ENCODE data around the gene SEC61B. TPM values are rescaled to one million over a fixed set of nuclear protein-coding genes. Genes with fewer than 3 reads are reported as not detected.

The SEC61B gene
- total and polyA plus RNA-seq, 10 of the 15 experiments (the other 5 are each of a cell fraction or from before 2014, with no cell fraction given): 108 to 747 (median 301) TPM

GRCh38 chr9:99199938-99200539 lies 22.0 kb upstream of the SEC61B start (continued):
- TF ChIP-seq ATF2 (IDR thresholded peaks at IDR 0.05; ENCODE audit: low read length): 0 out of 2 replicates have a peak, but pooled peaks have one; percentile 28
- peak; percentile 56 for TF ChIP-seq CREM (IDR thresholded peaks at IDR 0.05; ENCODE audit: low read depth)
- TF ChIP-seq USF2 (IDR thresholded peaks at IDR 0.05; ENCODE audit: borderline replicate concordance, low read depth, low read length): no peak
- TF ChIP-seq DPF2 (IDR thresholded peaks at IDR 0.05): peak; percentile 79
- TF ChIP-seq, protein P1, sequence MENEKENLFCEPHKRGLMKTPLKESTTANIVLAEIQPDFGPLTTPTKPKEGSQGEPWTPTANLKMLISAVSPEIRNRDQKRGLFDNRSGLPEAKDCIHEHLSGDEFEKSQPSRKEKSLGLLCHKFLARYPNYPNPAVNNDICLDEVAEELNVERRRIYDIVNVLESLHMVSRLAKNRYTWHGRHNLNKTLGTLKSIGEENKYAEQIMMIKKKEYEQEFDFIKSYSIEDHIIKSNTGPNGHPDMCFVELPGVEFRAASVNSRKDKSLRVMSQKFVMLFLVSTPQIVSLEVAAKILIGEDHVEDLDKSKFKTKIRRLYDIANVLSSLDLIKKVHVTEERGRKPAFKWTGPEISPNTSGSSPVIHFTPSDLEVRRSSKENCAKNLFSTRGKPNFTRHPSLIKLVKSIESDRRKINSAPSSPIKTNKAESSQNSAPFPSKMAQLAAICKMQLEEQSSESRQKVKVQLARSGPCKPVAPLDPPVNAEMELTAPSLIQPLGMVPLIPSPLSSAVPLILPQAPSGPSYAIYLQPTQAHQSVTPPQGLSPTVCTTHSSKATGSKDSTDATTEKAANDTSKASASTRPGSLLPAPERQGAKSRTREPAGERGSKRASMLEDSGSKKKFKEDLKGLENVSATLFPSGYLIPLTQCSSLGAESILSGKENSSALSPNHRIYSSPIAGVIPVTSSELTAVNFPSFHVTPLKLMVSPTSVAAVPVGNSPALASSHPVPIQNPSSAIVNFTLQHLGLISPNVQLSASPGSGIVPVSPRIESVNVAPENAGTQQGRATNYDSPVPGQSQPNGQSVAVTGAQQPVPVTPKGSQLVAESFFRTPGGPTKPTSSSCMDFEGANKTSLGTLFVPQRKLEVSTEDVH (IDR thresholded peaks at IDR 0.05; ENCODE audit: low read depth, partially characterized antibody): no peak
- peak; percentile 95 for TF ChIP-seq EED (IDR thresholded peaks at IDR 0.05; ENCODE audit: low read depth)
- TF ChIP-seq, protein P2, sequence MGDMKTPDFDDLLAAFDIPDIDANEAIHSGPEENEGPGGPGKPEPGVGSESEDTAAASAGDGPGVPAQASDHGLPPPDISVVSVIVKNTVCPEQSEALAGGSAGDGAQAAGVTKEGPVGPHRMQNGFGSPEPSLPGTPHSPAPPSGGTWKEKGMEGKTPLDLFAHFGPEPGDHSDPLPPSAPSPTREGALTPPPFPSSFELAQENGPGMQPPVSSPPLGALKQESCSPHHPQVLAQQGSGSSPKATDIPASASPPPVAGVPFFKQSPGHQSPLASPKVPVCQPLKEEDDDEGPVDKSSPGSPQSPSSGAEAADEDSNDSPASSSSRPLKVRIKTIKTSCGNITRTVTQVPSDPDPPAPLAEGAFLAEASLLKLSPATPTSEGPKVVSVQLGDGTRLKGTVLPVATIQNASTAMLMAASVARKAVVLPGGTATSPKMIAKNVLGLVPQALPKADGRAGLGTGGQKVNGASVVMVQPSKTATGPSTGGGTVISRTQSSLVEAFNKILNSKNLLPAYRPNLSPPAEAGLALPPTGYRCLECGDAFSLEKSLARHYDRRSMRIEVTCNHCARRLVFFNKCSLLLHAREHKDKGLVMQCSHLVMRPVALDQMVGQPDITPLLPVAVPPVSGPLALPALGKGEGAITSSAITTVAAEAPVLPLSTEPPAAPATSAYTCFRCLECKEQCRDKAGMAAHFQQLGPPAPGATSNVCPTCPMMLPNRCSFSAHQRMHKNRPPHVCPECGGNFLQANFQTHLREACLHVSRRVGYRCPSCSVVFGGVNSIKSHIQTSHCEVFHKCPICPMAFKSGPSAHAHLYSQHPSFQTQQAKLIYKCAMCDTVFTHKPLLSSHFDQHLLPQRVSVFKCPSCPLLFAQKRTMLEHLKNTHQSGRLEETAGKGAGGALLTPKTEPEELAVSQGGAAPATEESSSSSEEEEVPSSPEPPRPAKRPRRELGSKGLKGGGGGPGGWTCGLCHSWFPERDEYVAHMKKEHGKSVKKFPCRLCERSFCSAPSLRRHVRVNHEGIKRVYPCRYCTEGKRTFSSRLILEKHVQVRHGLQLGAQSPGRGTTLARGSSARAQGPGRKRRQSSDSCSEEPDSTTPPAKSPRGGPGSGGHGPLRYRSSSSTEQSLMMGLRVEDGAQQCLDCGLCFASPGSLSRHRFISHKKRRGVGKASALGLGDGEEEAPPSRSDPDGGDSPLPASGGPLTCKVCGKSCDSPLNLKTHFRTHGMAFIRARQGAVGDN (IDR thresholded peaks at IDR 0.05): peak; percentile 45; the same call in 1 of the 2 replicates
- no peak for TF ChIP-seq CEBPZ (IDR thresholded peaks at IDR 0.05; ENCODE audit: low read depth, low read length)
- peak; percentile 53; the same call in 1 of the 2 replicates for TF ChIP-seq ATF7 (IDR thresholded peaks at IDR 0.05; ENCODE audit: low read depth)
- TF ChIP-seq, protein P3, sequence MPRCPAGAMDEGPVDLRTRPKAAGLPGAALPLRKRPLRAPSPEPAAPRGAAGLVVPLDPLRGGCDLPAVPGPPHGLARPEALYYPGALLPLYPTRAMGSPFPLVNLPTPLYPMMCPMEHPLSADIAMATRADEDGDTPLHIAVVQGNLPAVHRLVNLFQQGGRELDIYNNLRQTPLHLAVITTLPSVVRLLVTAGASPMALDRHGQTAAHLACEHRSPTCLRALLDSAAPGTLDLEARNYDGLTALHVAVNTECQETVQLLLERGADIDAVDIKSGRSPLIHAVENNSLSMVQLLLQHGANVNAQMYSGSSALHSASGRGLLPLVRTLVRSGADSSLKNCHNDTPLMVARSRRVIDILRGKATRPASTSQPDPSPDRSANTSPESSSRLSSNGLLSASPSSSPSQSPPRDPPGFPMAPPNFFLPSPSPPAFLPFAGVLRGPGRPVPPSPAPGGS (IDR thresholded peaks at IDR 0.05; ENCODE audit: borderline replicate concordance, insufficient read depth, low read depth, low read length, poor library complexity, severe bottlenecking): no peak
- TF ChIP-seq JUNB (IDR thresholded peaks at IDR 0.05): peak; percentile 53
- TF ChIP-seq RFX5 (IDR thresholded peaks at IDR 0.05; ENCODE audit: low read depth, low read length): no peak
- TF ChIP-seq NFIC (IDR thresholded peaks at IDR 0.05; ENCODE audit: low read depth, low read length): peak; percentile 44; the same call in 1 of the 2 replicates
- TF ChIP-seq IKZF1 (conservative IDR thresholded peaks at IDR 0.05): peak; percentile 84
- no peak for TF ChIP-seq SUZ12 (IDR thresholded peaks at IDR 0.05; ENCODE audit: unreplicated experiment)

Measured in GM12878 (cell line).